Measurements from ENCODE around the gene CPNE2. TPM values are rescaled to one million over a fixed set of nuclear protein-coding genes. Genes with fewer than 3 reads are reported as not detected.
"Not testable (repeated sequence)": the region's sequence is repeated elsewhere in the genome, so short reads cannot be mapped to it uniquely, and the experiment has no call there.

The CPNE2 gene
- total RNA-seq, 1 donor from 2014 or later = 44.7 TPM

- intact Hi-C loops (cut with DNase I) = no loop called here
- DNase-seq (ENCODE audit: low spot score) = no peak
- ATAC-seq = no peak
Observed at GRCh38 chr16:57066625-57067024, 25.8 kb upstream of the CPNE2 start.

GRCh38 chr16:57067347-57067746 lies 25.0 kb upstream of the CPNE2 start:
- intact Hi-C loops (cut with DNase I) = no loop called here
- DNase-seq (ENCODE audit: low spot score) (no peak), ATAC-seq (no peak)

- no peak for ATAC-seq
- intact Hi-C loops (cut with DNase I) = no loop called here
Observed at GRCh38 chr16:57069053-57069452, 23.3 kb upstream of the CPNE2 start.

GRCh38 chr16:57069635-57070370 lies 22.6 kb upstream of the CPNE2 start:
- ATAC-seq (no peak), DNase-seq (ENCODE audit: low spot score) (no peak)
- intact Hi-C loops (cut with DNase I) = no loop called here

More at GRCh38 chr16:57069053-57069452, 23.3 kb upstream of the CPNE2 start:
- DNase-seq (ENCODE audit: low spot score) = no peak

GRCh38 chr16:57070424-57070823 lies 22.0 kb upstream of the CPNE2 start:
- intact Hi-C loops (cut with DNase I) = no loop called here
- ATAC-seq (no peak), DNase-seq (ENCODE audit: low spot score) (no peak)

GRCh38 chr16:57071081-57071732 lies 21.2 kb upstream of the CPNE2 start:
- ATAC-seq; intact Hi-C loops (cut with DNase I): not testable (repeated sequence)

GRCh38 chr16:57071831-57072582 lies 20.4 kb upstream of the CPNE2 start:
- ATAC-seq = peak; percentile 60
- intact Hi-C loops (cut with DNase I) = no loop called here

More at GRCh38 chr16:57071081-57071732, 21.2 kb upstream of the CPNE2 start:
- not testable (repeated sequence) for DNase-seq (ENCODE audit: low spot score)

GRCh38 chr16:57072616-57073275 lies 19.6 kb upstream of the CPNE2 start:
- ATAC-seq (no peak), DNase-seq (ENCODE audit: low spot score) (no peak)
- intact Hi-C loops (cut with DNase I) = no loop called here

More at GRCh38 chr16:57071831-57072582, 20.4 kb upstream of the CPNE2 start:
- no peak for DNase-seq (ENCODE audit: low spot score)

- no peak for ATAC-seq
- intact Hi-C loops (cut with DNase I) = no loop called here
- DNase-seq (ENCODE audit: low spot score) = no peak
Observed at GRCh38 chr16:57077714-57078113, 14.7 kb upstream of the CPNE2 start.

GRCh38 chr16:57081744-57082143 lies 10.6 kb upstream of the CPNE2 start:
- ATAC-seq = no peak
- intact Hi-C loops (cut with DNase I) = no loop called here
- no peak for DNase-seq (ENCODE audit: low spot score)

- DNase-seq (ENCODE audit: low spot score) (no peak), ATAC-seq (no peak)
- intact Hi-C loops (cut with DNase I) = no loop called here
Observed at GRCh38 chr16:57082664-57083063, 9.7 kb upstream of the CPNE2 start.

- no peak for DNase-seq (ENCODE audit: low spot score)
- intact Hi-C loops (cut with DNase I) = no loop called here
- no peak for ATAC-seq
Observed at GRCh38 chr16:57083485-57084126, 8.8 kb upstream of the CPNE2 start.

- peak; percentile 88 for ATAC-seq
- intact Hi-C loops (cut with DNase I) = no loop called here
- peak; percentile 81 for DNase-seq (ENCODE audit: low spot score)
Observed at GRCh38 chr16:57084257-57084770, 8.1 kb upstream of the CPNE2 start.

GRCh38 chr16:57084996-57085395 lies 7.4 kb upstream of the CPNE2 start:
- intact Hi-C loops (cut with DNase I) = loop anchor here (5.0 kb wide), 1 partner anchor 82 kb away; no protein-coding TSS in a partner anchor
- no peak for ATAC-seq
- no peak for DNase-seq (ENCODE audit: low spot score)

- ATAC-seq (no peak), DNase-seq (ENCODE audit: low spot score) (no peak)
- intact Hi-C loops (cut with DNase I) = loop anchor here (5.0 kb wide), 1 partner anchor 80 kb away; no protein-coding TSS in a partner anchor
Observed at GRCh38 chr16:57087003-57087402, 5.4 kb upstream of the CPNE2 start.

GRCh38 chr16:57089406-57089805 lies 3.0 kb upstream of the CPNE2 start:
- ATAC-seq (no peak), DNase-seq (ENCODE audit: low spot score) (no peak)
- intact Hi-C loops (cut with DNase I) = loop anchor here (5.0 kb wide), 1 partner anchor 78 kb away; no protein-coding TSS in a partner anchor

- intact Hi-C loops (cut with DNase I) = no loop called here
- DNase-seq (ENCODE audit: low spot score) = peak; percentile 79
- peak; percentile 59 for ATAC-seq
Observed at GRCh38 chr16:57091200-57091974, 996 bp upstream of the CPNE2 start.

Measured in sciatic nerve (tissue), 2 donors.